Measurements from ENCODE around the gene CAPSL.

DNA sequence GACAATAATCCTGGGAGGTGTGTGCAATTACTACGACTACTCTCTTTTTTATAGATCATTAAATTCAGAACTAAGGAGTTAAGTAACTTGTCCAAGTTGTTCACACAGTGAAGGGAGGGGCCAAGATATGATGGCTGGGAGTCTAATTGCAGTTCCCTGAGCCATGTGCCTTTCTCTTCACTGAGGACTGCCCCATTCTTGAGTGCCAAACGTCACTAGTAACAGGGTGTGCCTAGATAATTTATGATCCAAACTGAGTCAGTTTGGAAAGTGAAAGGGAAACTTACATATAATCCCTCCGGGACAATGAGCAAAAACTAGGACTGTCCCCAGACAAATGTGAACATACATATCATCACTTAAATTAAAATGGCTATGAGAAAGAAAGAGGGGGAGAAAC is 61.5 kb downstream of the CAPSL start:
- TF ChIP-seq POLR2A (IDR thresholded peaks at IDR 0.05) = no peak
- TF ChIP-seq, protein P1, sequence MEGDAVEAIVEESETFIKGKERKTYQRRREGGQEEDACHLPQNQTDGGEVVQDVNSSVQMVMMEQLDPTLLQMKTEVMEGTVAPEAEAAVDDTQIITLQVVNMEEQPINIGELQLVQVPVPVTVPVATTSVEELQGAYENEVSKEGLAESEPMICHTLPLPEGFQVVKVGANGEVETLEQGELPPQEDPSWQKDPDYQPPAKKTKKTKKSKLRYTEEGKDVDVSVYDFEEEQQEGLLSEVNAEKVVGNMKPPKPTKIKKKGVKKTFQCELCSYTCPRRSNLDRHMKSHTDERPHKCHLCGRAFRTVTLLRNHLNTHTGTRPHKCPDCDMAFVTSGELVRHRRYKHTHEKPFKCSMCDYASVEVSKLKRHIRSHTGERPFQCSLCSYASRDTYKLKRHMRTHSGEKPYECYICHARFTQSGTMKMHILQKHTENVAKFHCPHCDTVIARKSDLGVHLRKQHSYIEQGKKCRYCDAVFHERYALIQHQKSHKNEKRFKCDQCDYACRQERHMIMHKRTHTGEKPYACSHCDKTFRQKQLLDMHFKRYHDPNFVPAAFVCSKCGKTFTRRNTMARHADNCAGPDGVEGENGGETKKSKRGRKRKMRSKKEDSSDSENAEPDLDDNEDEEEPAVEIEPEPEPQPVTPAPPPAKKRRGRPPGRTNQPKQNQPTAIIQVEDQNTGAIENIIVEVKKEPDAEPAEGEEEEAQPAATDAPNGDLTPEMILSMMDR (IDR thresholded peaks at IDR 0.05) = no peak
